Endothelial cell of umbilical vein (primary cell): ENCODE results near the gene DNAH1. TPM values are rescaled to one million over a fixed set of nuclear protein-coding genes. Genes with fewer than 3 reads are reported as not detected.

Experiments used
- BruUV-seq: library from RNA; stranded (reverse); fragments of 400-500 nt; replicated peaks from 2 replicates; lab custom pipeline; 2021; lab: Mats Ljungman, UMichigan
- CTCF ChIA-PET: fragments of 300-600, 350-600 bp; sonication (Branson Sonifier 250); formaldehyde crosslinking; loops from one replicate; lab custom pipeline; 2021; ENCODE audit warnings: antibody characterized with exemption, inconsistent platforms; lab: Charles Lee
- POLR2A ChIA-PET: fragments of 300-600, 350-600 bp; sonication (Branson Sonifier 250); formaldehyde crosslinking; loops from one replicate; lab custom pipeline; 2021; ENCODE audit warnings: antibody characterized with exemption, inconsistent platforms; lab: Charles Lee
- DNase-seq: peaks from one replicate; pipeline ENCODE4 v3.0.0-alpha.2; 2011; ENCODE audit warnings: low read depth, low spot score
- FAIRE-seq: peaks from 2 replicates; lab custom pipeline; 2011; peaks lifted over from hg19 to GRCh38; lab: Jason Lieb, UNC
- H2AFZ ChIP-seq: 2 replicates; pipeline ENCODE4 v1.6.0; 2012; ENCODE audit warnings: low read depth, low read length, control low read depth, inconsistent platforms
- H3K27ac ChIP-seq: 2 replicates; pipeline ENCODE4 v1.5.1; 2011; ENCODE audit warnings: low read depth, mild to moderate bottlenecking, control low read depth, low read length, moderate library complexity; ENCODE audit not compliant: insufficient read depth
- H3K27me3 ChIP-seq, 2 experiments: 2 replicates each; pipeline versions ENCODE4 v1.6.0 to v1.6.1; 2011; ENCODE audit warnings: low read length in 2 of 2, mixed read lengths in 1 of 2; ENCODE audit not compliant: control insufficient read depth in 2 of 2, insufficient read depth in 2 of 2
- H3K36me3 ChIP-seq, 2 experiments: 2 replicates in 1 of 2; 3 replicates in 1 of 2; pipeline ENCODE4 v1.5.1; 2011; ENCODE audit warnings: low read length in 2 of 2, mild to moderate bottlenecking in 1 of 2, moderate library complexity in 1 of 2; ENCODE audit not compliant: control insufficient read depth in 2 of 2, insufficient read depth in 2 of 2; ENCODE audit errors: extremely low read depth in 1 of 2
- H3K4me1 ChIP-seq: 3 replicates; pipeline ENCODE4 v1.5.1; 2011; ENCODE audit warnings: mild to moderate bottlenecking, low read length; ENCODE audit not compliant: control insufficient read depth, insufficient read depth; ENCODE audit errors: extremely low read depth
- H3K4me2 ChIP-seq: 2 replicates; pipeline ENCODE4 v1.6.1; 2011; ENCODE audit warnings: low read length, control low read depth, mixed read lengths; ENCODE audit not compliant: insufficient read depth
- H3K4me3 ChIP-seq, 3 experiments: fragments of 200-600 bp in 1 of 3; sonication (generic), shearing (Covaris generic) in 1 of 3; replicated peaks in 1 of 3; 2 replicates each; pipeline ENCODE4 v1.5.1; 2011 to 2016; ENCODE audit warnings: control low read depth in 3 of 3, low read length in 3 of 3, mild to moderate bottlenecking in 2 of 3, inconsistent platforms in 1 of 3, low read depth in 1 of 3, moderate library complexity in 1 of 3; ENCODE audit not compliant: insufficient read depth in 1 of 3
- H3K79me2 ChIP-seq: 2 replicates; pipeline ENCODE4 v1.6.0; 2012; ENCODE audit warnings: low read length, inconsistent platforms; ENCODE audit not compliant: control insufficient read depth, insufficient read depth
- H3K9ac ChIP-seq: replicated peaks from 2 replicates; pipeline ENCODE3; 2011; ENCODE audit warnings: low read length, control low read depth; ENCODE audit not compliant: insufficient read depth; ENCODE audit errors: extremely low read depth
- H3K9me1 ChIP-seq: replicated peaks from 3 replicates; pipeline ENCODE4 v1.6.0; 2011; ENCODE audit warnings: mild to moderate bottlenecking, low read length; ENCODE audit not compliant: control insufficient read depth, insufficient read depth; ENCODE audit errors: extremely low read depth
- H3K9me3 ChIP-seq: replicated peaks from 2 replicates; pipeline ENCODE4 v1.5.1; 2012; ENCODE audit warnings: low read length, inconsistent platforms; ENCODE audit not compliant: control insufficient read depth, insufficient read depth
- H4K20me1 ChIP-seq: replicated peaks from 2 replicates; pipeline ENCODE3; 2011; ENCODE audit warnings: mild to moderate bottlenecking, low read length; ENCODE audit not compliant: control insufficient read depth, insufficient read depth; ENCODE audit errors: extremely low read depth
- EZH2 ChIP-seq: IDR thresholded peaks from 2 replicates; pipeline ENCODE4 v1.6.1; 2012; ENCODE audit warnings: borderline replicate concordance, low read depth, mild to moderate bottlenecking, moderate library complexity, low read length, inconsistent platforms; ENCODE audit not compliant: severe bottlenecking
- FOS ChIP-seq: IDR thresholded peaks from 2 replicates; pipeline ENCODE4 v1.6.1; 2011; ENCODE audit warnings: mild to moderate bottlenecking, low read length, moderate library complexity, borderline replicate concordance; ENCODE audit not compliant: insufficient read depth
- GATA2 ChIP-seq: IDR thresholded peaks from 2 replicates; pipeline ENCODE4 v1.7.0; 2011; ENCODE audit warnings: low read depth, mild to moderate bottlenecking, moderate library complexity, mixed read lengths, low read length; ENCODE audit not compliant: insufficient read length, insufficient read depth
- JUN ChIP-seq: IDR thresholded peaks from 2 replicates; pipeline ENCODE4 v1.6.1; 2011; ENCODE audit warnings: borderline replicate concordance, low read depth; ENCODE audit not compliant: insufficient read length, insufficient read depth
- MYC ChIP-seq: IDR thresholded peaks from one replicate; pipeline ENCODE4 v1.6.1; 2011; ENCODE audit warnings: mild to moderate bottlenecking, low read depth, low read length
- POLR2A ChIP-seq: IDR thresholded peaks from 2 replicates; pipeline ENCODE4 v1.6.1; 2012; ENCODE audit warnings: low read depth, mild to moderate bottlenecking, control low read depth, low read length
- POLR2AphosphoS5 ChIP-seq: IDR thresholded peaks from 2 replicates; pipeline ENCODE4 v1.6.1; 2012; ENCODE audit warnings: low read depth, mild to moderate bottlenecking, control low read depth, low read length, moderate library complexity; ENCODE audit not compliant: insufficient read depth
- dilution Hi-C: fragments of 300-500 bp; cut with MboI; formaldehyde crosslinking; loops from one replicate; pipeline ENCODE4 v1.15.0; 2019; ENCODE audit warnings: low sequenced_read_pairs; ENCODE audit not compliant: extremely low pct_ligation_motif_present
- intact Hi-C: fragments of 100-400 bp; cut with micrococcal nuclease; formaldehyde crosslinking; loops from one replicate; pipeline ENCODE4 v1.10.0; 2022
- polyA plus RNA-seq, 4 experiments: library from polyadenylated mRNA; depleted of rRNA in 3 of 4; stranded (reverse) in 3 of 4; unstranded in 1 of 4; fragments of >200 nt; gene quantifications; 2 replicates each; pipeline versions ENCODE4 v1.2.1 to v1.2.3, GENCODE V29; 2011 to 2012; ENCODE audit warnings: missing spikeins in 1 of 4
- total RNA-seq: library from RNA; stranded (reverse); gene quantifications from 2 replicates; pipeline ENCODE4 v1.2.3, GENCODE V29; 2021
- TF ChIP-seq, protein P1 (sequence below), 2 donors: IDR thresholded peaks; 1 replicate in 1 of 2; 2 replicates in 1 of 2; pipeline ENCODE4 v1.5.1; 2011; ENCODE audit warnings: low read length in 2 of 2, mild to moderate bottlenecking in 2 of 2, moderate library complexity in 2 of 2, control low read depth in 1 of 2, inconsistent platforms in 1 of 2, low read depth in 1 of 2; ENCODE audit not compliant: insufficient read depth in 1 of 2; ENCODE audit errors: extremely low read depth in 1 of 2
- TF ChIP-seq, protein P2 (sequence below): IDR thresholded peaks from 2 replicates; pipeline ENCODE4 v1.6.1; 2011; ENCODE audit not compliant: insufficient read depth, insufficient read length

DNAH1 gene
- total and polyA plus RNA-seq, 2 donors (not counting 3 experiments of a cell fraction or from before 2014, with no cell fraction given), result 5.8 to 6.0 TPM

DNA sequence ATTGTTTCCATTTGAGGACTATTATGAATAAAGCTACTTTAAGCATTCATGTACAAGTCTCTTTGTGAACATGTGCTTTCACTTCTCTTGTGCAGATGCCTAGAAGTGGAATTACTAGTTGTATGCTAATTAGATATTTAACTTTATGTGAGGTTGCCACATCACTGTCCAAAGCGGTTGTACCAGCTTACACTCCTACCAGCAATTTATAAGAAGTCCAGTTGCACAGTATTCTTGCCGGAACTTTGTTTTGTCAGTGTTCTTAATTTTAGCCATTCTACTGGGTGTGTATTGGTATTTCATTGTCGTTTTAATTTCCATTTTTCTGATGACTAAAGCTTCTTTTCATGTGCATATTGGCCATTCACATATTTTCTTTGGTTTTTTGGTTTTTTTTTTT, 99.7 kb downstream of the DNAH1 start:
- no peaks in the 10 kb centered on the region for H3K9me3 ChIP-seq
- no peaks in the 10 kb centered on the region for H3K79me2 ChIP-seq
- no peak overlapping the region for H3K9ac ChIP-seq
- no peak overlapping the region for H3K4me3 ChIP-seq
- intact Hi-C loops (no loop called here), dilution Hi-C loops (no loop called here)
- BruUV-seq, result no TSS peak
- ChIA-PET POLR2A (no interaction called here), CTCF (interaction anchor here (1.6 to 4.8 kb wide), 2 partner anchors 12 to 32 kb away, joined by 5 to 145 read pairs; partner anchors contain the start of gene SEMA3G)
- FAIRE-seq, result no peak
- H3K27me3 ChIP-seq, result no peaks in the 10 kb centered on the region
- TF ChIP-seq POLR2A, result no peak
- no peak for TF ChIP-seq MYC
- TF ChIP-seq, protein P1, sequence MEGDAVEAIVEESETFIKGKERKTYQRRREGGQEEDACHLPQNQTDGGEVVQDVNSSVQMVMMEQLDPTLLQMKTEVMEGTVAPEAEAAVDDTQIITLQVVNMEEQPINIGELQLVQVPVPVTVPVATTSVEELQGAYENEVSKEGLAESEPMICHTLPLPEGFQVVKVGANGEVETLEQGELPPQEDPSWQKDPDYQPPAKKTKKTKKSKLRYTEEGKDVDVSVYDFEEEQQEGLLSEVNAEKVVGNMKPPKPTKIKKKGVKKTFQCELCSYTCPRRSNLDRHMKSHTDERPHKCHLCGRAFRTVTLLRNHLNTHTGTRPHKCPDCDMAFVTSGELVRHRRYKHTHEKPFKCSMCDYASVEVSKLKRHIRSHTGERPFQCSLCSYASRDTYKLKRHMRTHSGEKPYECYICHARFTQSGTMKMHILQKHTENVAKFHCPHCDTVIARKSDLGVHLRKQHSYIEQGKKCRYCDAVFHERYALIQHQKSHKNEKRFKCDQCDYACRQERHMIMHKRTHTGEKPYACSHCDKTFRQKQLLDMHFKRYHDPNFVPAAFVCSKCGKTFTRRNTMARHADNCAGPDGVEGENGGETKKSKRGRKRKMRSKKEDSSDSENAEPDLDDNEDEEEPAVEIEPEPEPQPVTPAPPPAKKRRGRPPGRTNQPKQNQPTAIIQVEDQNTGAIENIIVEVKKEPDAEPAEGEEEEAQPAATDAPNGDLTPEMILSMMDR (IDR thresholded peaks at IDR 0.05; ENCODE audit: extremely low read depth in 1 of 2, insufficient read depth in 1 of 2, low read depth in 1 of 2, low read length in 2 of 2), result no peak
- no peak for TF ChIP-seq POLR2AphosphoS5
- TF ChIP-seq GATA2, result no peak
- TF ChIP-seq FOS, result no peak
- no peak for TF ChIP-seq EZH2
- TF ChIP-seq, protein P2, sequence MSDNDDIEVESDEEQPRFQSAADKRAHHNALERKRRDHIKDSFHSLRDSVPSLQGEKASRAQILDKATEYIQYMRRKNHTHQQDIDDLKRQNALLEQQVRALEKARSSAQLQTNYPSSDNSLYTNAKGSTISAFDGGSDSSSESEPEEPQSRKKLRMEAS, result no peak
- TF ChIP-seq JUN, result no peak
- H3K27ac ChIP-seq, result no peak overlapping the region
- no peaks in the 10 kb centered on the region for H3K9me1 ChIP-seq
- no peak overlapping the region for H3K4me2 ChIP-seq
- H4K20me1 ChIP-seq, result no peaks in the 10 kb centered on the region
- H3K36me3 ChIP-seq, result no peaks in the 10 kb centered on the region
- no peak for DNase-seq
- H2AFZ ChIP-seq, result no peak overlapping the region
- peaks cover 12% of the 10 kb centered on the region for H3K4me1 ChIP-seq
